H54 (cell line): ENCODE results near the gene POLD4.
"Not testable (repeated sequence)": the region's sequence is repeated elsewhere in the genome, so short reads cannot be mapped to it uniquely, and the experiment has no call there.

Source experiments
- DNase-seq: peaks from one replicate; pipeline ENCODE4 v3.0.0; 2011; ENCODE audit warnings: low spot score, mixed read lengths; ENCODE audit not compliant: insufficient read length
- FAIRE-seq: peaks from 3 replicates; lab custom pipeline; 2011; peaks lifted over from hg19 to GRCh38; lab: Jason Lieb, UNC
- POLR2A ChIP-seq: IDR thresholded peaks from 2 replicates; pipeline ENCODE4 v1.6.1; 2011; ENCODE audit warnings: low read depth, mild to moderate bottlenecking, low read length

POLD4 gene

GRCh38 chr11:67353317-67354074 lies at the start of gene POLD4:
POLD4 (minus strand) TSS chr11:67353546; CDS start chr11:67353399, 147 bp downstream.
- peak; percentile 76 for DNase-seq
- no peak for FAIRE-seq
- TF ChIP-seq POLR2A, result peak; percentile 79

- not testable (repeated sequence) for FAIRE-seq, DNase-seq
Measured at GRCh38 chr11:67403085-67403484, 49.7 kb upstream of the POLD4 start.

DNA sequence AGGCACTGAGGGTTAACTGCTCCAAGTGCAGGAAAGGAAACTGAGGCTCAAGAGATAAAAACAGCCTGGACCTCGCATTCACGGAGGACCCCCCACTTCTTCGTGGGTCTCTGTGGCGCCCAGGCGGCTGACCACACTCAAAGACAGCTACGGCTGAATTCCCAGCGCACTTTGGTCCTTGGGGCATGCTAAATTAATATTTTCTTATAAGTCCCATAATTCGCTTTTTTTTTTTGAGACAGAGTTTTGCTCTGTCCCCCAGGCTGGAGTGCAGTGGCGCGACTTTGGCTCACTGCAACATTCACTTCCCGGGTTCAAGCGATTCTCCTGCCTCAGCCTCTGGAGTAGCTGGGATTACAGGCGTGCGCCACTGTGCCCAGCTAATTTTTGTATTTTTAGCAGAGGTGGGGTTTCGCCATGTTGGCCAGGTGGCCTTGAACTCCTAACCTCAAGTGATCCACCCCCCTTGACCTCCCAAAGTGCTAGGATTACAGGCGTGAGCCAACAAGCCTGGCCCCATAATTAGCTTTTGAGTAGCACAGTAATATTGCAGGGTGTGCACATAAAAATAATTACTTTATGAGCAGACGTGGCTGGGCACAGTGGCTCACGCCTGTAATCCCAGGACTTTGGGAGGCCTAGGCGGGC lies 49.0 kb upstream of the POLD4 start:
- DNase-seq, FAIRE-seq: not testable (repeated sequence)

GRCh38 chr11:67401495-67402191 lies 48.3 kb upstream of the POLD4 start, which contains the start of gene PPP1CA:
PPP1CA (minus strand) TSS chr11:67401858; CDS start chr11:67401782, 76 bp downstream.
- TF ChIP-seq POLR2A, result peak; percentile 88
- FAIRE-seq (no peak), DNase-seq (peak; percentile 95)

- no peak for TF ChIP-seq POLR2A
- DNase-seq, result no peak
- FAIRE-seq, result no peak
Measured at GRCh38 chr11:67400942-67401494, 47.7 kb upstream of the POLD4 start.

- DNase-seq (no peak), FAIRE-seq (no peak)
- peak; percentile 9; the same call in 1 of the 2 replicates for TF ChIP-seq POLR2A
Measured at GRCh38 chr11:67400251-67400941, 47.0 kb upstream of the POLD4 start.

- no peak for TF ChIP-seq POLR2A
- no peak for FAIRE-seq
- DNase-seq, result no peak
Measured at GRCh38 chr11:67398661-67399563, 45.6 kb upstream of the POLD4 start.

DNA sequence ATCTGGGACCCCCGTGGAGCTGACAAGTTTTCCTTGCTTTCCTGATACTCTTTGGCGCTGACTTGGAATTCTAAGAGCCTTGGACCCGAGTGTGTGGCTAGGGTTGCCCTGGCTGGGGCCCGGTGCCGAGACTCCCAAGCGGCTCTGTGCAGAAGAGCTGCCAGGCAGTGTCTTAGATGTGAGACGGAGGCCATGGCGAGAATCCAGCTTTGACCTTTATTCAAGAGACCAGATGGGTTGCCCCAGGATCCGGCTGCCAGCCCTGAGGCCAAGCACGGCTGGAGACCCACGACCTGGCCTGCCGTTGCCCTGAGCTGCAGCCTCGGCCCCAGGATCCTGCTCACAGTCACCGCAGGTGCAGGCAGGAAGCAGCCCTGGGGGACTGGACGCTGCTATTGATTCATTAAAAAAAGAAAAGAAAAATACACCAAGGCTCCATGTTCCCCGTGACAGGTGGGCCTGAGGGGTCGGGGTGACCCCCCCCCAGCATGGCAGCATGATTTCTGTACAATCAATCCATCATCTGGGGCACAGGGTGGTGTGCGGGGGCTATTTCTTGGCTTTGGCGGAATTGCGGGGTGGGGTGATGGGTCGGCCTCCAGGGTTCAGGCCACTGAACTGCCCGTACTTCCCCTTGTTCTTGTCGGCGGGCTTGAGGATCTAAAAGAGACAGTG lies 44.8 kb upstream of the POLD4 start:
- TF ChIP-seq POLR2A, result no peak
- FAIRE-seq (no peak), DNase-seq (no peak)

DNA sequence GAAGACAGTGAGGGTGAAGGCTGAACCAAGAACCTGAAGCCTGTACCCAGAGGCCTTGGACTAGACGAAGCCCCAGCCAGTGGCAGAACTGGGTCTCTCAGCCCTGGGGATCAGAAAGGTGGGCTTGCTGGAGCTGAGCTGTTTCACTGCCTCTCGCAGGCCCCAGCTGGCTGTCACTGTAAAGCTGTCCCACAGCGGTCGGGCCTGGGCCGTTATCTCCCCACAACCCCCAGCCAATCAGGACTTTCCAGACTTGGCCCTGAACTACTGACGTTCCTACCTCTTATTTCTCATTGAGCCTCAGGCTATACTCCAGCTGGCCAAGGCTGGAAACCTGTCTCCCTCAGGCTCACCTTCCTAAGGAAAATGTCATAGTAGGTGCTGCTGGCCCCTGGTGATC lies 44.2 kb upstream of the POLD4 start:
- DNase-seq (no peak), FAIRE-seq (no peak)
- TF ChIP-seq POLR2A, result no peak

GRCh38 chr11:67396587-67397389 lies 43.4 kb upstream of the POLD4 start:
- no peak for FAIRE-seq
- no peak for TF ChIP-seq POLR2A

GRCh38 chr11:67396259-67396581 lies 42.9 kb upstream of the POLD4 start:
- no peak for TF ChIP-seq POLR2A
- FAIRE-seq, result no peak
- DNase-seq, result no peak

More at GRCh38 chr11:67396587-67397389, 43.4 kb upstream of the POLD4 start:
- no peak for DNase-seq
